Stimulated activated CD4-positive, alpha-beta T cell treated with anti-CD3 and anti-CD28 coated beads, Interleukin-1b, Interleukin-23, amount 100 ng/mL, for 1 hour (primary cell): ENCODE results near the gene ASB4.
"Not testable (repeated sequence)": the region's sequence is repeated elsewhere in the genome, so short reads cannot be mapped to it uniquely, and the experiment has no call there.

Source experiments
- DNase-seq, 2 donors: peaks; one replicate each; pipeline ENCODE4 v3.0.0-alpha.2; 2020; ENCODE audit warnings: low read depth in 2 of 2

Gene ASB4

DNA sequence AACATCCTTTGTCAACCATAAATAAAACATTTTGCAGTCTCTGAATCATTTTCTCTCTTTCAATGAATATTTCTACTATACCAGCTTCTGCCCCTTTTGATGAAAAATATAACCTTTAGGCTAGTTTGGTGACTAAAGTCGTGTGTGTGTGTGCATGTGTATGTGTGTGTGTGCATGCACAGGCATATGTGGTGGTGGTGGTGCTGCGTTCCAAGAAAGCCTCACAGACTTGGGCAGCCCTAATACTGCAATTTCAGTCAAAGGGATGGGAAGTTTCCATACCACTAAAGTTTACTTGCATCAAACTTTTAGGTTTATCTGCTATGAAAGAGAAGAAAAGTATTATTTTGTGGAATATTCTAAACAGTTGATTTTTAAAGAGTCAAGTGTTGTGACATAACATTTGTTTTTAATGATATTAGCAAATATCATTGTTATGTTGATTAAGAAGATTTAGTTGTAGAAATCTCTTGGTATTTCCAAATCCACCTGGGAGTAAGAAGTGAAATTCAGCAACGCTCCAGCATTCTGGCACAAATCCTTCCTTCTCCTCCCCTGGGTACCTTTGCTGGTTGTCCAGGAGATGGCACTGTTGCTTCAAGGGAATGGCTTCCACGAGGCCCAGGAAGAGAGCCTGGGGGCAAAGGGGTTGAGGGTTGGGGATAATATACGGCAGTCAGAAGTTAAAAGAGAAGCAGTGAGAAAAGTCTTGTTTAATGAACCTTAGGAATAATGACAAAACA, 41.5 kb downstream of the ASB4 start:
- DNase-seq = no peak

DNA sequence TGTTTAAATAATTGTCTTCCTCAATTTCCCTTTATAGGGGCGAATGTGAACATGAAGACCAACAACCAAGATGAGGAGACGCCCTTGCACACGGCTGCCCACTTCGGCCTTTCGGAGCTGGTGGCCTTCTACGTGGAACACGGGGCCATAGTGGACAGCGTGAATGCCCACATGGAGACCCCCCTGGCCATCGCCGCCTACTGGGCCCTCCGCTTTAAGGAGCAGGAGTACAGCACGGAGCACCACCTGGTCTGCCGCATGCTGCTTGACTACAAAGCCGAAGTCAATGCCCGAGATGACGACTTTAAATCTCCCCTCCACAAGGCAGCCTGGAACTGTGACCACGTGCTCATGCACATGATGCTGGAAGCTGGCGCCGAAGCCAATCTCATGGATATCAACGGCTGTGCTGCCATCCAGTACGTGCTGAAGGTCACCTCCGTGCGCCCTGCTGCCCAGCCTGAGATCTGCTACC, 42.1 kb downstream of the ASB4 start:
- DNase-seq = no peak

DNA sequence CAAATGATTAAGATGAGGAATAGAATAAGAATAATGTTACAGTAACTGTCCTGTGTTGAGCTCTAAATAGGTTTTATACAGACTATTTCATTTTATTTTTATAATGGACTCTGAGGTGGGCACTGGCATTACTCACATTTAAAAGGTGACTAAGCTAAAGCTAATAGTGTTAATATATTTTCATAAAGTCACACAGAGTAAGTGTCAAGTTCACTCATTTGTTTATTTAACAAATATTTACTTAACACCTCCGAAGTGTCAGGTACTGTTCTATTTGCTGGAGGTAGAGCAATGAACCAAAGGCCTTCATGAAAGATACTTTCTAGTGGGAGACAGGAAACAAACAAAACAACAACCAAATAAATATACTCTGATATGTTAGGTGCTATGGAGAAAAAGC, 44.0 kb downstream of the ASB4 start:
- no peak for DNase-seq

GRCh38 chr7:95530881-95531280, 45.1 kb downstream of the ASB4 start:
- DNase-seq = no peak

DNA sequence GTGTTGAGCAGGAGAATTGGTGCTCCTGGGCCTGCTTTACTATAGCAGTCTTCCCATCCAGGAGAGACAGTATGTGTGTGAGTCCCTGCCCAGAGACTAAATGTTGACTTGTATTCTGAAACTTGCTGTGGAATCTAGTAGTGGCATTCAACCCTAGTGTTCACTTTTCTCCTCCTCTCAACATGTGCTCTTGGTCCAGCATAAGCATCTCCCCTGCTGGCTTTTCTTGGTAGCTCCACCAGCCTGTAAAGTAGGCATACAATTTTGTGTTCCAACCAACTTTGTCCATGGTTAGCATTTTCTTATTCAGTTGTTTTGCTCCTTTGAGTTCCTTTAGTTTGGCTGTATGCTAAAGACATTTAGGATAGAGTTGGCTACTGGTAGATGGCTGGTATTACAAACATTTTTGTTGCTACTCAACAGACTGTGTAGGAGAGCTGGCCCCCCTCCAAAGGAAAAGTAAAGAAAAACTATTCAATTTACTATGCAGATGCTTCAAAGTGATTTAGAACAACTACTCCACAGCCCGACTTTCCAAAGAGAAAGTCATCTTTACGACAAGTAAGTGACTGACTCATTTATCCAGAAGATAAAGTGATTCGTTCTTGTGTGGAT, 46.0 kb downstream of the ASB4 start:
- DNase-seq = no peak

- DNase-seq = no peak
These were observed 49.1 kb downstream of the ASB4 start for GRCh38 chr7:95534796-95535195.

- DNase-seq = no peak
These were observed 49.9 kb downstream of the ASB4 start for GRCh38 chr7:95535662-95536061.

GRCh38 chr7:95536656-95537311, 51.0 kb downstream of the ASB4 start:
- DNase-seq = no peak

DNA sequence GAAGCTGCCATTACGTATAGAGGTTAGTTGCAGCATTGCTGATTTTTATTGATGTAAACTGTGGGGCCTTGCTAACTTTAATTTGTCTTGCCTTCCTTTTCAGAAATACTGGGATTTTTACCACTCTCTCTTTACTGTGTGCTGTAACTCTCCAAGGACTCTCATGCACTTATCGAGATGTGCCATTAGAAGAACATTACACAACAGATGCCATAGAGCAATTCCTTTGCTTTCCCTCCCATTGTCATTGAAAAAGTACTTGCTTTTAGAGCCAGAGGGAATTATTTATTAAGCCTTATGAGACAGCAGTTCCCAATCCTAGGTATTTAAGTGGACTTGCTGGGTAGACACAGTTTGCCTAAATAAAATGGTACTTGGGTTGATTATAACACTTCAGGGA, 51.7 kb downstream of the ASB4 start:
- DNase-seq = no peak

DNA sequence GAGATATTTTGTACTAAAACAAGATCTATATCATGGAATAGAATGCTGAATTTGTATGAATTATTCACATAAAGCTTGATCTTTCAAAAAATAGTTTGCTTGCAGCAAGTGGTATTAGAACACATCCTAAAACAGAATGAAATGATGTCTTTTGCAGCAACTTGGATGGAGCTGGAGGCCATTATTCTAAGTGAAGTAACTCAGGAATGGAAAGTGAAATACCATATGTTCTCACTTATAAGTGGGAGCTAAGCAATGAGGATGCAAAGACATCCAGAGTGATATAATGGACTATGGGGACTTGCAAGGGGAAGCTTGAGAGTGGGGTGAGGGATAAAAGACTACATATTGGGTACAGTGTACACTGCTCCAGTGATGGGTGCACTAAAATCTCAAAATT, 53.7 kb downstream of the ASB4 start:
- no peak for DNase-seq

GRCh38 chr7:95540366-95540765, 54.6 kb downstream of the ASB4 start:
- no peak for DNase-seq

GRCh38 chr7:95543312-95543711, 57.6 kb downstream of the ASB4 start:
- DNase-seq = no peak

DNA sequence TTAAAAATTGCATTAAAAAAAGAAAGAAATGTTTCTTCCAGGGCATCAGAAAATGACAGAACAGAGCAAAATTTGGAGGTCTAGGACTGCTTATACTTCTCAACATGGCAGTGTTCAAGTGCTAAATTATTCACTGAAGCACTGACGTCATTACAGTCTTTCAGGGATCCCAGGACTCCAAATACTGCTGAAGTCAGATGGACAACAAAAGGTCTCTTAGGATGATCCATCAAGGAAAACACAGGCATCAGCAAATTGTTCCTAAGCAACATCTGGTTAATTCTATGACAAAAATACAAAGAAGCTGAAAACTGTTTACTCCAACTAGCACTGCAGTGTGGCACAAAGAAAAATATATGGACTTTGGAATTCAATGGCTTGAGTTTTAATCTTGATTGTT, 58.4 kb downstream of the ASB4 start:
- no peak for DNase-seq

DNA sequence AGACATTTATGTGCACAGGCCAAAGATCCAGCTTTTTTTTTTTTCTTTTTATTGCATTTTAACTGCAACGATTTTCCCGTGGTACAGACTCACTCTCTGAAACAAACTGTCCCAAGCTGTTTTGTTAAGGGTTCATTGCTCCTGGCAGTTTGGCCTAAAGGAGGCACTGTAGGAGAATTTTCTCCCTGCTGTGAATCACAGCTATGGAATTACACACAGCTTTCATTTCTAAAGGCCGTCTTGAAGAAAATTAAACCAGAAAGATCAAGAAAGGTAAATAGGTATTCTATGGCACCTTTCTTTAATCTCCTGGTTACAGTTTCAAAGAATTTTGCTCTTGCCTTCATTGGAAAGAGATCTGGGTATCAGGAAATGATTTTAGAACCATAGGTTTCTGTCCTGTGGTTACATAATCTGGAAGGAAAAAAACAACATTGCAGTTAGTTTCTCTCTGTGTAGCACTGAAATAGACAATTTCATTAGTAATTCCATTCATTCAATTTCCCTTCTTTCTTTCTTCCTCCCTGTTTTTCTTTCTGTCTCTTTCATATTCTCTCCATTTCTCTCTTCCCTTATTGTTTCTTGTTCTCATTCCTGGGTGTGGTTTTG, 59.4 kb downstream of the ASB4 start:
- no peak for DNase-seq

DNA sequence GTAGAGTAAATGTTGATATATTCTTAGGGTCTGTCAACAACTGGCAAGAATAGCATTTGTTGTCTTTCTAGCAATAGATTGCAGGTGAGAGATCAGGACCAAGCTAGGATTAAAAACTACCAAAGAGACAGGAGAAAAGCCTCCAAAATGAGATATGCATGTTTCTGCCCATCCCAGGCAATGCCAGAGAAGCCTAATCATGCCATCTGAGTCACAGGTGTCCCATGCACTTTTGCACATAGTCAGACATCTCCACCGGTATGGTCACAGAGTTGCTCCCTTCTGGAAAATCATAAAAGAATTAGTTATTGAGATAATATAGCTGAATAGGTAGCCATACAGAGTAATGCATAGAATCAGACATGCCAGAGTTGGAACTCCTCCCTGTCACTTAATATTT, 59.9 kb downstream of the ASB4 start:
- no peak for DNase-seq

- DNase-seq = no peak
These were observed 60.9 kb downstream of the ASB4 start for GRCh38 chr7:95546647-95547046.

- no peak for DNase-seq
These were observed 61.9 kb downstream of the ASB4 start for GRCh38 chr7:95547361-95548348.

DNA sequence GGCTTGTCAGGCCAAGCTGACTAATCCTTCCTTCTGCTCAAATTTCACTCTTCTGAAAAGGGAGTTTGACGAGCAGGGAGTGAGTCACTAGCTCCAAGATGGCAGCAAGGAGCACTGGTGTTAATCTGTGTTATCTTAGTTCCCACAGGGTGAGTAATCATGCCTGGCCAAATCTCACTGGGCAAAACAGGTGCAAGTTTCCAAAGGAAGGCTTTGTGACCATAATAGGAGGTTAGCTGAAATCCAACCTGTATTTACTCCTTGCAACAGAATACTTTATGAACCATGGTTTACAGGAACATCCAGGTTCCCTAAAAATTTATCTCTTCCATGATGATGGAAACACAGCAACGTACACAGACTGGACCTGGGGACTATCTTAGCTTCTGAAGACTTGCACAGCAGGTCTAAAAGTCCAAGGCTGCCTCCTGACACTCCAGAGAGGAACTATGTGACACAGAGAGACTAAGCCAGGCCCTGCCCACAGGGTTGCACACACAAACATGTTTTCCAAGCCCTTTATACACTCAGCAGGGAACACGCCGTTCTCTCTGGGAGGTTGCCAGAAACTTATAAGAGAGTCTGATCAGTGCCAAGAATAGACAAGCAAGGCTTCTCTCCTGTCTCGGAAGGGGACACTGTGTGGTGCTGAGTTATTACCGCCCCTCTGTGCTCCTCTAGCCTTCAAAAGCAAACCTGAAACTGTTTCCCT, 64.2 kb downstream of the ASB4 start:
- no peak for DNase-seq

GRCh38 chr7:95550546-95550945, 64.8 kb downstream of the ASB4 start:
- DNase-seq = no peak

GRCh38 chr7:95552010-95552926, 66.5 kb downstream of the ASB4 start:
- DNase-seq = not testable (repeated sequence)
